Measurements from ENCODE around the gene RGS14. TPM values are rescaled to one million over a fixed set of nuclear protein-coding genes. Genes with fewer than 3 reads are reported as not detected.
A peak's percentile ranks its signal among the peaks of the same experiment; 100 is the strongest.
"Not testable (repeated sequence)": the region's sequence is repeated elsewhere in the genome, so short reads cannot be mapped to it uniquely, and the experiment has no call there.

RGS14 gene
- total RNA-seq, 1 experiment from 2014 or later: 10.2 TPM

DNA sequence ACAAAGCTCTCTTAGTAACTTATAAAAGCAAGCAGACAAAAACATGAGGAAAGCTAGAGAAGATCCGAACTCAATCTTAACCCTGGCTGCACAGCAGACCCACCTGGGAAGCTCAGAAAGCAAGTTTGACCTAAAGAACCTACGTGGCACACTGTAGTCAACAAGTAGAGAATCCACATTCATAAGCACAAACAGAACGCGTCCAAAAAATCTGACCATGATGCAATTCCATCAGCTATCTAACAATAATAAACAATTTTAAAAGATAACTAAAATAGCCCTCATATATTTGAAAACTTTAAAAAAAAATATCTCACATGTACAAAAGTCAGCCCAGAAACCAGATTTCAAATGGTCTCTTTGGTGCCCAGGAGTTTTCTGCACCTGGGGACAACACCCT lies 10.9 kb upstream of the RGS14 start:
- no peak for DNase-seq (ENCODE audit: low read depth)

DNA sequence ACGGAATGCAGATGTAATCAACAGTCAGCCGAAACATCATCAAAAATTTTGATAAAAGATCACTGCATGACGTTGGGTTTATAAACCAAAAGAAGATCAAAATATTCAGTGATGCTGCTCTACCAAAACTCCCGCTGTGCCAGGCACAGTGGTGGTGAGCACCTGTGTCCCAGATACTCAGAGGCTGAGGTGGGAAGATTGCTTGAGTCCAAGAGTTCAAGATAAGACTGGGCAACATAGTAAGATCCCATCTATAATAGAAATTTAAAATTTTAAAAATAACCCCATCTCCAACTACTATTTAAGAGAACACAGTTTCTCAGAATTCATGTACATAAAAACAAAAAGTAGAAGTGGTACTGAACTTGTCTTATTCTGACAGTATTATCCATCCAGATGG lies 10.0 kb upstream of the RGS14 start:
- DNase-seq (ENCODE audit: low read depth): no peak

DNA sequence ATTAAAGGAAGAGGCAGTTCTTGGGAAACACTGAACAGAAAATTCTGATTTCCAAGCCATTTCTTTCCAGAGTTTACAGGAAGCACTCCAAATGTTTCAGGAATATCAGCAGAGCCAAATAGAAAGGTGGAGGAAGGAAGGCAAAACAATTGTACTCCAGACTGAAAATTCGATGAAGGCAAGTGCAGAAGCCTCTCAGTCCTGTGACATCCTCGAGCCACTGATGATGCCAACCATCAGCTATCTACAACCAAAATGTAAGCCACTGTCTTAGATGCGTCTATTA lies 8.4 kb upstream of the RGS14 start:
- DNase-seq (ENCODE audit: low read depth): no peak

DNA sequence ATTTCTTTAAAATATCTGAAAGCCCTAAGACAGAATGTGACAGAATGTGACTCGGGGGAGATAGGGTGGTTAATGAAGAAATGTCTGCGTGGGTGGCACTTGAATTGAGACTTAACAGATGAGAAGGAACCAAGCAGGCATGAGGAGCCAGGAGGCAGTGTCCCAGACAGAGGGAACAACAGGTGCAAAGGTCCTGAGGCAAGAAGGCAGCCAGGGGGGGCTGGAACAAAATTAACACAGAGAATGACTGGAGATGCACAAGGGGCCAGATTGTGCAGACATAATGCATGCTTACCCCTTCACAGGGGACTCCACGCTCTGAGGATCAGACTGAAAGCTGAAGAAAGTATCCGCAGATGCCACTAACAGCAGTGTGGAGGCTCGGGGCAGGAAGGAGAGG lies 8.0 kb upstream of the RGS14 start:
- DNase-seq (ENCODE audit: low read depth): no peak

DNA sequence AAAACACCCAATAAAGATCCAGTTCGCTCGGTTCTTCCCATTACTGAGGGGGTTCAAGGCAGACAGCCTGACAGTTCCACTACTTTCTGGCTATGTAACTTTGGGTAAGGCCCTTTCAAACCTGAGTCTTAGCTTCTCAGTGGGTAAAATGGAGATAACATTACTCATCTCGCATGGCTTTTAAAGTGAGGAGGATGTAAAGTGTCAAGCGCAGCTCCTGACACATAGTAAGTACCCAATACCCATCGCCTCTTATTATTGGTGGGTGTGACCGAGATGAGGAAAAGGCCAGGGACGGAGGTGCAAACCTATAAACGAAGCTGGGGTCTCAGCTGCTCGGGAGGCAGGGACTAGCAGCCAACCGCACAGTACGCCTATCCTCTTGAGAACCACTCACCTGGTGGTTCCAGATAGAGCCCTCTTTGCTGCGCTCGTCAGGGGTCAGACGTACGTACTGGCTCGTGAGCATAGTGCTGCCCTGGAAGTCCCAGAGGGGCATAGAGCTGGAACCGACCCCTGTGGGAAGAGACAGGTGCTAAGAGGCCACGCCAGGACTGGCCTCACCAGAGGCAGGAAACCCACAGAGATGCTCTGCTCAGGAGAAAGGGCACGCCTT lies 6.8 kb upstream of the RGS14 start:
- no peak for DNase-seq (ENCODE audit: low read depth)

DNA sequence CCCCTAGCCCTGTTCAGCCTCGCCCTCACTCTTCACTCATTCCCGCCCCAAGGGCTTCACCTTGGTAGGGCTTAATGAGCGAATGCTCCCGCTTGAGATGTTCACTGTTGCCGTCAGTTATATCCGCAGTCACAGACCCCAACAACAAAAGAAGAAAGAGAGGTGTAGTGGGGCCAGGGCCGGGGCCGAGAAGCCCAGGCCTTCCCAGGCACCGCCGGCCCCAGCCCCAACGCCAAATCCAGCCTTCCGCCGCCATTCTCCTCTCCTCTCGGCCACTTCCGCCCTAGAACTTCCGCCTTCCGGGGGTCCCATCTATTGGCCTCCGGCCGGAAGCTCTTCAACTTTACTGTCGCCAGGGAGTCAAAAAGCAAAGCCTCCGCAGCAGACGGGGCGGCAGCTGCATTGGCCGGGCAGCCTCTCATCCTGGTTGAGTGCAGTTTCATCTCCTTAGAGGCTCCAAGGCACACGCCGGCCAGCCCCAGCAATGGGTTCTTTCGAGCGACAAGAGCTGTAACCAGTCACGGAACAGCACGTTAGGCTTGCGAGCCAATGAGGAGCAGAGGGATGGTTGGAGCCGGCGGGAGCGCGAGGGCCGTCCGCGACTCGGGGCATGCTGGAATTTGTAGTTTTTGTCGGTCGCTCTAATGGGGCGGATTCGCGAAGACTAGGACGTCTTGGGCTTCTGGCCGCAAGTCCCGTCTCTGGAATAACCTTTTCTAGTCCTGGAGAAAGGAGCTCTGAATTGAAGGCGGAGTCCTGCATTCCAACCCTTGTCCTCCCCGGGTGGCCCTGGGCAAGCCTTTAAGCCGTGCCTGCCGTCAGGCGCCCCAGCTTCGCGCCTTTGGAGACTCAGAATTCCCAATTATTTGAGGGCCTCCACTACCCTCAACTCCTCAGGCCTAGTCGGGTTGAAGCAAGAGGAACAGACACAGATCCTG lies 6.1 kb upstream of the RGS14 start, which contains the start of gene LMAN2:
LMAN2 (minus strand) TSS at position 277 of the 938 bp plus-strand sequence; CDS start at position 256, 21 bp downstream.
- peak; percentile 94 for DNase-seq (ENCODE audit: low read depth)

DNA sequence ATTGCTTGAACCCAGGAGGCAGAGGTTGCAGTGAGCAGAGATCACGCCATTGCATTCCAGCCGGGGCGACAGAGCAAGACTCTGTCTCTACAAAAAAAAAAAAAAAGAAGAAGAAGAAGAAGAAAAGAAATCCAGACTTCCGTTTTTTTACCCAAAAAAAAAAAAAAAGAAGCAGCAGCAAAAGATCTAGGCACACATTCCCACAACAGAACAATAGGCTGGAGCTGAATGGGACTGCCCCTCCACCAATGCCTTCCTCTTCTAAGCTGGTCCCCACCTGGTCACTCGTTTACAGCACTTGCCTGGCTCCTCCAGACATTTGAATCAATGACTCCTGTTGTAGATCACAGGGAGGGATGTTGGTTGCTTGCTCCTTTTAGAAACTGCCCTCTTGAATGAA lies 4.6 kb upstream of the RGS14 start:
- DNase-seq (ENCODE audit: low read depth): no peak

DNA sequence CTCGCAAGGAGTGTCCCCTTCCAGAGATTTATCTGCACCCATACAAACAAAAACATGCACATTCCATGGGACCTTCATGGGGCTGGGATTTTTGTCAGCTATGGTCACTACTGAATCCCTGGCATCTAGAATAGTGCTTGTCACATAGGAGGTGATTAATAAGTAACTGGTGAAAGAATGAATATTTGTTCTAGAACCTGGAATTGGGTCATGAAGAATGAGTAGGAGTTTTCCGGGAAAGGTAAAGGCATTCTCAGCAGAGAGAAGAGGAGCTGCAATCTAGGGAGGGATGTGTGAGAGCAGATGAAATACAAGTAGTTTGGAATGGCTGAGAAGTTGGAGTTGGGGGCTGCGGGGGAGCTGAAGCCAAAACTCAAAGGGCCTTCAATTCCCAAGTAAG lies 3.5 kb upstream of the RGS14 start:
- no peak for DNase-seq (ENCODE audit: low read depth)

DNA sequence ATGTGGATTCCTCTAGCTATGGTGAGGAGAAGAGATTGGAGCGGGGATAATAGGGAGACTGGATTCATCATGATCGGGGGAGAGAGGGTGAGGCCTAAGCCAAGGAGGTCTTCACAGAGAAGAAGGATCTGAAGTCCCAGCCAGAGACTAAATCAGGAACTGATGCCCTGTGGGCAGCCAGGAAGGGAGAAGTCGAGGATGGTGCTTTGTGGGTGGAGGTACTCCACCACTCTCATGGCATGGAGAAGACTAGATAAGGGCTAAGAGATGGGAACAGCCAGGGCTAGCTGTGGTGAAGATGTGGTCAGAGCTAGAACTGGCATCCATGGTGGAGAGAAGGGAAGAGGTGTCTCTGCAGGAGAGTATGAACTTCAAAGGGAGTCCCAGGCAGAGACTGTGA lies 3.0 kb upstream of the RGS14 start:
- no peak for DNase-seq (ENCODE audit: low read depth)

DNA sequence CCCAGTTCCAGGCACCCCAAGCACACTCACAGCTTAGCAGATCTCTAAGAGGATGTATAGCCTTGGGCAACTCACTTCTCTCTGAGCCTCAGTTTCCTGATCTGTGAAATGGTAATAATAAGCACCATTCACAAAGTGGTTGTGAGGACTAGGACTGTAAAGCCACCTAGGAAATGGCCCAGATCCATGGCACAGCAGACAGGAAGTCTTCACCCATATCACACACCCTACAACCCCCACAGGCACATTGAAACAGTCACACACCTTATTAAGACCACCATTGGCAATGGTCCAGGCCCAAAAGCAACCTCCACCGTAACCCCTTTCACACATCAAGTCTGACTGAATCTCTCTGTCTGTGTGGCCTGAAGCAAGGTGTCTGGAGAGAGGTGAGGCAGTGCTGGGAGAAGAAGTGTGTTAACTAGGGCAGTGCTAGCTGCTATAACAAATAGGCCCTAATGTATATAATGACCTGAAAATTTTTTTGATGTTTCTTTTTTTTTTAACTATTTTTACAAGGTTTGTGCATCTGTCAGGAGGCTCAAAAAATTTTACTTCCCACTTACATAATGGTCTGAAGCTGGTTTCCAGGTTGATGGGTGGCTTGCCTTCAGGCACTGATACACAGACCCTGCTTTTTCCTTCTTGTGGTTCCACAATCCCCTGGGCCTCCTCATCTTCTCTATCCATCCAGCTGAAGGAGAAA lies 2.4 kb upstream of the RGS14 start:
- no peak for DNase-seq (ENCODE audit: low read depth)

DNA sequence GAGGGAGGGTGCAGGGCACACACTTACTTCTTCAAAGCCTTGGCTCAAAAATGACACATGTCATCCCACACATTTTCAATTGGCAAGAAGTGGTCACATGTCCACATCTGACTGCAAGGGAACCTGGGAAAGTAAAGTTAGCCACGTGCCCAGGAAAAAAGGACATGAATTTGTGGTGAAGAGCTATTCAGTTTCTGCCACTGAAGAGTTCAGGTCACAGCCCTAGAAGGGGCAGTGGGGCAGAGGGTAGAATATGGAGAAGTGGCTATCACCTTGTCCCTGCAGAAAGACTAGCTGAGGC lies 1.9 kb upstream of the RGS14 start:
- DNase-seq (ENCODE audit: low read depth): no peak

DNA sequence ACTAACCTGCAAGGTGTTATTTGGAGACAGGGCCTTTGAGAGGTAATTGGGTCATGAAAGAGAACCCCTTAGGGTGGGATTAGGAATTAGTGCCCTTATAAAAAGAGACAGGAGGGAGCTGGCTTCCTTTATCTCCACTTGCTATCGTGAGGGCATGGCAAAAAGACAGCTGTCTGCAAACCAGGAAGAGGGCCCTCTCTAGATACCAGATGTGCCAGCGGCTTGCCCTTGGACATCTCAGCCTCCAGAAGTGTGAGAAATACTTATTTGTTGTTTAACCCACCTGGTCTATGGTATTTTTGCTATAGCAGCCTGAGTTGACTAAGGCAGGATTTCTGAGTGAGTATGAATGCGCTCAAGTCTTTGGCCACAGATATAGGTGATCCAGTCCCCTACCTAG lies 978 bp upstream of the RGS14 start:
- no peak for DNase-seq (ENCODE audit: low read depth)

DNA sequence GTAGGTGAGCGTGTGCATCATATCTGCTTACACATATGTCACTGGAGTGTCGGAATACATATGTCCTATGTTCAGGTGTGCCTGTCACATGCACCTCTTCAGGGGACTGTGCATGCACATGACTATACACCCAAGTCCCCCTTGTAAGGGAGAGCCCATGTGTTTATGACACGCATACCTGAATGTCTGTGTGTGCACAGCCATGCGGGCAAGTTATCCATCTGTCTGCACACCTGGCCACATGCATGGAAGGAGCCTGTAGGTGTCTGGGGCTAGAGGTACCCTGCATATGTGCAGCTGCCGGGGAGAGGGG lies 622 bp upstream of the RGS14 start:
- no peak for DNase-seq (ENCODE audit: low read depth)

DNA sequence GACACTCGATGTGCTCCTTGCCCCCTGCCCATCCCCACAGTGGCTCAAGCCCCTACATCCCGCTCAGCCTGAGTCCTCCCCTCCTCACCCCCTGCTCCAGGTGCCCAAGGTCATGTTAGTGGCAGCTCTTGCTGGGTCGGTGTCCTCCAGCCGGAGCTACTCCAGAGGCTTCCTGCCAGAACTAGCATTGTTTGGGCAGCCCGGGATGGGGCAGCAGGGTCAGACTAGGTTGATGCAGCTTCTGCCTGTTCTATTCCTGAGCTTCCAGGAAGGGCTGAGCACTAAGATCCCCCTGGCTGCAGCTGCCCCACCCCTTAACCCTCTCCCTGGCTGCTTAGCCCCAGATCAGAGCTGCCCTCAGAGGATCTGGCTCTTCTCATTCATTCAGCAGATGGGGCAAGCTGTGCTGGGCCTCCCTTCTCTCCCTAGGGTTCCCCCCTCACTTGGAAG lies 671 bp downstream of the RGS14 start:
- DNase-seq (ENCODE audit: low read depth): no peak

DNA sequence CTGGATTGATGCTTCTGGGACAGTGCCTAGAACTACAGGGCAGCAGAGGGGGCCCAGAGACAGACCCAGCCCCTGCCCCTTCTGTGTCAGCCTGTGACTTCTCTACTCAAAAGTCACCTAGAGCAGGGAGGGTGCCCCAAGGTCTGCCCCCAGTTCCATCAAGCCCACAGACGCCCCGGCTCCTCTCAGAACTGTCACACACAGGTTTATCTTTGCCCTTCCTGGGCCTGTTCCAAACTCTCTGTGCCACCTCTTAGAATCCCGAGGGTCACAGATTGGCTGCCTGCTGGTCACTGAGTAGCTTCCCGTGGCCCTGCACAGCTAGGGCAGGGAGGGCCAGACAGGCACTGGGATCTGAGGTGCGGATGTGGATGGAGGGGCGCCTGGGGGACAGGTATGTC lies 1.7 kb downstream of the RGS14 start:
- no peak for DNase-seq (ENCODE audit: low read depth)

DNA sequence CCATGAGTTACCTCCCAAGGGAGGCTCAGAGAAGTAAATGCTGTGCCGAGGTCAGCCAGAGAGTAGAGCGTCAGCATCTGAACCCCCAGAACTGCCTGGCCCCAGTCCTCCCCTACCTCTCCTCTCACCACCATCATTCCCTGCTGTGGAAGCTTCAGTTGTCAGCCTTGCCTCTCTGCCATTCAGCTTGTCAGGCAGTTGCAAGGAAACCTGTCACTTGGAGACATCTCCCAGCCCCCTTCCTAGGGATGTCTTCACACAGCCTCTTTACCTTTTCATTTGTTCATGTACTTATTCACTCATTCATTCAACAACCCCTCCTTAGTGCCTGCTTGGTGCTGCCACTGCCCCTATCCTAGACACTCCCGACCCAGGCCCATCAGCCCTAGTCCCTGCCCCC lies 2.1 kb downstream of the RGS14 start:
- DNase-seq (ENCODE audit: low read depth): no peak

DNA sequence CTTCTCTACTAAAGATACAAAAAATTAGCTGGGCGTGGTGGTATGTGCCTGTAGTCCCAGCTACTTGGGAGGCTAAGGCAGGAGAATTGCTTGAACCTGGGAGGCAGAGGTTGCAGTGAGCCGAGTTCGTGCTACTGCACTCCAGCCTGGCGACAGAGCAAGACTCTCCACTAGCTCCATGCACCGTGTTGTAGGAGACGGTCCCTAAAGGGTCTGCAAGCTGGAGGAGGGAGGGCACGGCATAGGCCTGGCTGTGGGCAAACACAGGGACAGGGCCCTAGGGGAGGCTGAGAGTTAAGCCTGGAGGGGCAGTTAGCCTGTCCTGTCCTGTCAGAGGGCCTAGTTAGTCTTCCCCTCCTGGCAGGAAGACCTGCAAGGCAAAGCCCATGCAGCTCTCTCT lies 3.0 kb downstream of the RGS14 start:
- DNase-seq (ENCODE audit: low read depth): not testable (repeated sequence)

DNA sequence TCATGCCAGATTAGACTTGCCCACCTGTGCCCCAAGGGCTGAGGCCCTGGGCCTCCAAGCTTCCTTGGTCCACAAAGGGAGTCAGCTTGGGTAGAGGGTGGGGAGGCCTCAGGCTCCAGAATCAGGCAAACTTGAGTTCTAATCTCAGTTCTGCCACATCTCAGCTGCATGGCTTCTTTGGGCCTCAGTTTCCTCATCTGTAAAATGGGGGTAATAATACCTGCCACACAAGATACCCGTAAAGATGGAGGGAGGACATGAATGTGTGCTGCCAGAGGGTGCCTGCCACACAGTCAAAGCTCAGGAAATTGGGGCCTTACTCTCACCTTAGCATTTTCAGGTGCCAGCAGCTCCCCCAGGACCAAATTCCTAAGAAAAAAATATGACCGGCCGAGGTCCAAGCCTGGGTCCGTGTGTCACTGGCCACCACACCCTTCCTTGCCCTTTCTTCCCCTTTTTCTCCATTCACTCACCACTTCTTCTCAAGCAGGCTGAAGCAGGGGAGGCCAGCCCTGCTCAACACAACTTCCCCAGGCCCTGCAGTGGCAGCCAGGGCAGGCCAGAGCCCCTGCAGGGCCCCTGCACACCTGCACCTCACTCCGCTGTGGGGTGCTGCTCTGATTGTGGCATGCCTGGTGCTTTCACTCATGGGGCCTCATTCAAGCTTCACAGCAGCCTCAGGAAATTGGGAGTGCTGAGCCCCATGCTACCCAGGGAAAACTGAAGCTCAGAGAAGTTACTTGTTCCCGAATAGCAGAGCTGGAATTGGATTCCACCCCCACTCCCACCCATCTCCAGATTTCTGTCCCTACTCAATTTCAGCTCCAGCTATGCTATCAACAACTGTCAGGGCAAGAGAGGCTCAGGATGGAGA lies 3.9 kb downstream of the RGS14 start:
- no peak for DNase-seq (ENCODE audit: low read depth)

DNA sequence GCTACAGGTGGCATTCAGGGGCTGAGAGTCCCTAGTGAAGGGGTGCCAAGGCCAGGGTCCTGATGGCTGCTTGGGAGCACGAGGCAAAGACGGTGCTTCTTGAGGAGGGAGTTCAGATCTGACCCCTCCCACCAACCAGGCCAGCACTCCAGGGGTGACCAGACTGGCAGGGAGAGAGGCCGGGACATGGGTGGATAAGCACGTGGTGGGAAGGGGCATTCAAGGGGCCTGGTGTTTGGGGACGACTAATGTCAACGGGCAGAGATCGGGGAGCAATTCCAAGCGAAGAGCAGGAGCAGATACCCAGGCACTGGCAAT lies 4.5 kb downstream of the RGS14 start:
- no peak for DNase-seq (ENCODE audit: low read depth)

DNA sequence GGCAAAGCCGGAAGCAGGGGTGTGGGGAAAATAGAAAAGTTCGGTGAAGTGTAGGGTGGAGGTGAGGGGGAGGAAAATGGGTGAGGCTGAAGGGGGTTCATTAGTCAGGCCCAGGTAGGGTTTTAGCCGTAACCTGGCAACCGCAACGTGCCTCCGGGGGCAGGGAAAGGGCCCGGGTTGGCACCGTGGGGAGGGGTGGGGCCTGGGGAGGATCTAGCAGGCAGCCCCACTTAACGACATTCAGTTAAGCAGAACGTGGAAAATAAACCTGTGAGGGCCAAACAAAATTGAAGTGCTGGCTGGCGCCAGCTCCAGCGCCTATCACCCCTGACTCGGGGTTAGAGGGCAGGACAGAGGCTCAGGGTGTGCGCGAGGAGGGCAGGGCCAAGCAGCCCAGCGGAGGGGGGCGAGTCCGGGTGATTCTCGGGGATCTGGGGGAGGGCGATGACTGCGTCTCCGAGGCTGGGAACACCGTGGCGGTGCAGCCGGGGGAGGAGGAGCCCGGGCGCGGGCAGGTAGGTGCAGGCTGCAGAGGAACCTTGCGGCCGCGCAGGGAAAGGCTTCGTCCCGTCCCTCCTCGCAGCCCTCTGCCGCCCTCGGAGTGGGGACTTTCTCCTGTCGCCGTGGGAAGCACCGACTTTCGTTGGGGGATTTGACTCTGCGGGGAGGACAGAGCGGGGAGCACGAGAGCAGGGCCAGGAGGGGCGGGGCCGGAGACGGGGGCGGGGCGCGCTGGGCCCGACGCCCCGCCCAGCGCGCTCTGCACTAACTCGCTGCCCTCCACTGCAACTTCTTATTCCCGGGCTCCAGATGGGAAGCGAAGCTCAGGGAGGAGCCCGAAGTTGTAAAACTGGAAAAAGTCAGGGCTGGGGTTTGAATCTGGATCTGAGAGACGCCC lies 5.1 kb downstream of the RGS14 start:
- DNase-seq (ENCODE audit: low read depth): peak; percentile 40

DNA sequence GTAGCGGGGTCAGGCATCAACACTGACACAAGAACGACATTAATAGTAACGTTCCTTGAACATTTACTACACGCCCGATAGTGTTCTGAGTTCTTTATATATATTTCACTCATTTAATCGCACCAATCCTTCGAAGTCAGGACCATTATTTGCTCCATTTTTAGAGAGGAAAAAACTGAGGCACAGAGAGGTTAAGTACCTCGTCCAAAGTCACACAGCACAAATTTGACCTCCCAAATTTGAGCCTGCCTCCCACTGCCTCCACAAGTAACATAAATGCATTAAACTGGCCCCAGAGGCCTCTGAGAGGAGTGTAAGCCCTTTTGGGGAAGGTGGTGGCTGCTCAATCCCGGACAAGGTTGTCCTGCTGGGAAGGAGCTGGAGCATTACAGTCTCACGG lies 5.8 kb downstream of the RGS14 start:
- no peak for DNase-seq (ENCODE audit: low read depth)
